Right kidney (tissue), 9 donors: ENCODE measurements around the gene OOSP4A.

Experiments used
- DNase-seq: peaks from one replicate; pipeline ENCODE4 v3.0.0-alpha.2; 2016
- long read RNA-seq, 8 donors: transcript quantifications; one replicate each; lab custom pipeline, GENCODE V29; 2026

Gene OOSP4A
- long read RNA-seq, donor 1 = 0 reads
- long read RNA-seq, donor 2 = 0 reads
- long read RNA-seq, donor 3 = 0 reads
- long read RNA-seq, donor 4 = 0 reads
- long read RNA-seq, donor 5 = 0 reads
- long read RNA-seq, donor 6 = 0 reads
- long read RNA-seq, donor 7 = 0 reads
- long read RNA-seq, donor 8 = 0 reads

GRCh38 chr11:59963733-59964132, at the start of gene OOSP4A:
TSS of gene OOSP4A (plus strand) at chr11:59964033. CDS start at chr11:59964033, 0 bp downstream.
- DNase-seq = no peak

DNA sequence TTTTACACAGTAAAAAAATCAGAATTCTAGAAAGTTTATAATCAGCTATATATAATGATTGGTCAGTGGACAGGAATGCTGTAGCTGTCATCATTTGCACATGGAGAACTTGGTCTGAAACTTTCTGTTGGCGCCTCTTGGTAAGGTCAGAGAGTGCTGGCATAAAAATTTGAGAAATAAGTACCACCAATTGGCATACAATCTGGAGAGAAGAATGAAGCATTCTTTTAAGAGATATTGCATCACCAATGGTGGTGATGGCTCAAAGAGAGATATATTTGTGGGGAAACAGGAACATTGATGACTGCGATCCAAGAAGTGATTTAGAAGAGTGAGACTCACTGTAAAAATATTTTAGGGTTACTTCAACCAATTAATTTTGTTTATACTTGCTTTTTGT, 45.4 kb upstream of the OOSP4A start:
- DNase-seq = no peak

DNA sequence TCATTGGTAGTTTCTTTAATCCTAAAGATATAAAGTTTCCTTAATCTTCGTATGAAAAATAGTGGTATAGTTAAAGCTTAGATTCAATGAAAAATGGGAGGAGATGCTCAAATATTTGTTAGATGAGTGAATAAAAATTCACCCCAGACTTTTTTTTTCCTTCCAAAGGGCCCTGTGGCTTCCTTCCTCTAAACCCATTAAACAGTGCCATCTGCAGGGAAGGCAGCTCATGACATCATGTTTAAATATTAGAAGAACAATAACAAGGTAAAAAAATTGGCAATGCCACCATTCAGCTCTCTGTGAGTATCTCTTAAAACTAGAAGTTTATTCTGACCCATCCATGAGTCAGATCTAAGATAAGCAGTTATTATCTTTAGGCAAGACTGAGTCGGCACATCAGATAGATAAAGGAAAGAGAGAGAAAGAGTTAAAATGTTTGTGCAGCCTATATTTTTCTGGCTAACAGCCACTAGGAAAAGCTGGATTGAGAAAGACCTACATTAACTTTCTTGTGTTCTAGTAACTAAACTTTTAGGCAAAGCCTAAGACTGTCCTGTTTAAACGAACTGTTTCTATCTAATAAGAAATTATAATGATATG, 44.7 kb upstream of the OOSP4A start:
- no peak for DNase-seq

GRCh38 chr11:59923813-59924212, 40.0 kb upstream of the OOSP4A start:
- peak; percentile 7 for DNase-seq

DNA sequence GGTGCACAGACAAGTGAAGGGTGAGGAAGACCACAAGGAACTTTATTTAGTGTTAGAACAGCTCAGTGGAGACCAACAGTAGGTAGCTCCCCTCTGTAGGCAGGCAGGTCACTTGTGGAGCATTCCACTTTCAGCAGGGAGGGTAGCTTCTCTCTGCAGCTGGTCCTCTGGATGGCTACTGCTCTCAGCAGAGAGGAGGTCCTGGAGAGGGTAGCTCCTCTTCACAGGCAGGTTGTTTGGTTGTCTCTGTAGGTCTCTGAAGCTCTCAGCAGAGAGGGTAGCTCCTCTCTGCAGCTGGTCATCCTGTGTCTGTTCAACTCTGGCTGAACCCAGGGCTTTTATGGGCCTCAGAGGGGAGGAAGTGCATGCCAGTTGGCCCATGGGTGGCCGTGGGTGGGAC, 32.1 kb upstream of the OOSP4A start:
- no peak for DNase-seq

DNA sequence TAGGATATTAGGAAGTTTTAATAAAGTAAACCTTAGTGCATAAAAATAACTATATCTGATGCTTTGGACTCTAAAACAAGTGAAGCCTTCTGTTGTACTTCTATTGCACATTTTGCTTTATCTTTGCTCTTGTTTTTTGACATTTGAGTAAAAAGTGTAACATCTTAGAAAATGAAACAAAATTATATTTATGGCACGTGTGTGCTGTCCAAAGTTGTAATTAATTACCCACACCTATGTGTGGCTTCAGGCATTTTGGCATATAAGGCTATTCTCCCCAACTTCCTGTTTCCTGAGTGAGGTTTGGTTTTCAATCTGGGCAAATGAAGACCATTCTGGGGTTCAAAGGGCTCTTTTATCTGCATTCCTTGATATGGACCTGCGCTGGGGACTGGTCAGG, 25.7 kb upstream of the OOSP4A start, which contains the start of gene OOSP1:
TSS of gene OOSP1 (plus strand) at position 301 of the 400 bp plus-strand sequence. CDS start at position 324, 23 bp downstream.
- DNase-seq = no peak

- no peak for DNase-seq
These were observed 25.1 kb upstream of the OOSP4A start for GRCh38 chr11:59938718-59939117.

DNA sequence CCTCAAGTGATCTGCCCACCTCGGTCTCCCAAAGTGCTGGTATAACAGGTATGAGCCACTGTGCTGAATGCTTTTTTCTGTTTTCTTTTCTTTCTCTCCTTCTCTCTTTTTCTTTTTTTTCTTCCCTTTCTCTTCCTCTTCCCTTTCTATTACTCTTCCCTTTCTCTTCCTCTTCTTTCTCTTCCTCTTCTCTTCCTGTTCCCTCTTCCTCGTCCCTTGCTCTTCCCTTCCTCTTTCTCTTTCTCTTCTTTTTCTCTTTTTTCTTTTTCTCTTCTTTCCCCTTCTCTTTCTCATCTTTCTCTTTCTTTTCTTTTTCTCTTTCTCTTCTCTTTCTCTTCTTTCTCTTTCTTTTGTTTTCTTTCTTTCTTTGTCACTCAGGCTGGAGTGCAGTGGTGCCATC, 24.4 kb upstream of the OOSP4A start:
- DNase-seq = no peak

GRCh38 chr11:59941091-59941490, 22.7 kb upstream of the OOSP4A start:
- DNase-seq = no peak

GRCh38 chr11:59943997-59944714, 19.7 kb upstream of the OOSP4A start:
- no peak for DNase-seq

- DNase-seq = no peak
These were observed 19.1 kb upstream of the OOSP4A start for GRCh38 chr11:59944720-59945119.

DNA sequence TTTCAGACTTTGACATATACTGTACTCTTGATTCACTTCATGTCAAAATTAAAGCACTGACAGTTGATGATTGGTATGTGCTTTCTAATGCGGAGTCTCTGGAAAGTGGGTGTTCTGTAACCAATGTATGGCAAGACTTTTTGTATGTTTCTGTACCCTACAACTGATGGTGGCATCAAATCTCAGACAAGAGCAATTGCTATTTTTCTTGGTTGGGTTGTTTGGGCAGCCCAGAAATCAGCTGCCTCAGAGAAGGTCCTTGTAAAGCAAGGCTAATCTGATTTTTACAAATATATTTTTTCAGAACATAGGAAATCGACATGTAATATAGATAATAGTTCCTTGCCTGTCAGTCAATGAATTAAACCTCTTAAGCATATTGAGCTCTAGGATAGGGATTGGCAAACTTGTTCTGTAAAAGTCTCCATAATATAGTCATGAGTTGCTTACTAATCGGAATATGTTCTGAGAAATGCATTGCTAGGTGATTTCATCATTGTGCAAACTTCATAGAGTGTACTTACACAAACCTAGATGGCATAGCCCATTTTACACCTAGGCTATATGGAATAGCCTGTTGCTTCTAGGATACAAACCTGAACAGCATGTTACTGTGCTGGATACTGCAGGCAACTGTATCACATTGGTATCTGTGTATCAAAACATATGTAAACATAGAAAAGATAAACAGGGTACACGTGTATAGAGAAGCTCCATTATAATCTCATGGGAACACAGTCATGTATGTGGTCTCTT, 10.2 kb upstream of the OOSP4A start:
- no peak for DNase-seq

DNA sequence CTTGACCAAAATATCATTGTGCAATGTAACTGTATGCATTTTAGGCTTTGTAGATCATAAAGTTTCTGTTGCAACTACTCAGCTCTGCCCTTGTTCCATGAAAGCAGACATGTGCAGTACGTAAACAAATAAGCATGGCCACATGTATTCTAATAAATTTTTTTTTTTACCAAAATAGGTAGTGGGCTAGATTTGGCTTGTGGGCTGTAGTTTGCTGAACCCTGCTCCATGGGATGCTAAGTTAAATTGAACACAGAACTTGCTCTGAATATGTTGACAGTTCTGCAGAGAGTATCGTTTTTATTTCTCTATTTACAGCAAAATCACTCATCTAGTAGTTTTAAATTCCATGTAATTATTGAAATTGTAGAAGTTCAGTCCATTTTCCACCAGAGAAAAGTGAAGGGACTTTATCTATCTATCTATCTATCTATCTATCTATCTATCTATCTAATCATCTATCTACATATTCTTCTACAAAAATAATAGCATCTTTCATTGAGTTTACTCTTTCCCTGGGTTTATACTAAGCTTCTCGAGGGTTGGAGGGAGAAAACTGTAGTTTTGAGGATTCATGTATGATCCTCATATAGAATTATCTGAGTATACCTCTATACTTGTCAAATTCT, 9.5 kb upstream of the OOSP4A start:
- DNase-seq = no peak

DNA sequence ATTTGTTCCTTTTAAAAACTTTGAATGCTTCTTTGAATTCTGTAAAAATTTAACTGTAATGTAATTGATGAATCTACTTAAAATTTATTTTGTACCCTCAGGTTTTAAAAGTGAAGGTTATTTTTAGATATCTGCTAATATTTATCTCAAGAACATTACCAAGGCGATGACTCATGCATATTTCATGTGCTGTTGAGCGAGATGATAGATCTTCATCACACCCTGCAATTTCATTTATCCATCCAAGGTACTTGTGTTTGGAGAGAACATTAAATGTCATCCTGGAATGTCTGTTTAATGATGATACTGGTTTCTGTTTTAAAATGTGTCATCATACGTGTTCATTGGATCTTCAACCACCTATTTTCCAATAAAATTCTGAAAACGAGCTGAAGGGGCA, 6.7 kb upstream of the OOSP4A start:
- no peak for DNase-seq

DNA sequence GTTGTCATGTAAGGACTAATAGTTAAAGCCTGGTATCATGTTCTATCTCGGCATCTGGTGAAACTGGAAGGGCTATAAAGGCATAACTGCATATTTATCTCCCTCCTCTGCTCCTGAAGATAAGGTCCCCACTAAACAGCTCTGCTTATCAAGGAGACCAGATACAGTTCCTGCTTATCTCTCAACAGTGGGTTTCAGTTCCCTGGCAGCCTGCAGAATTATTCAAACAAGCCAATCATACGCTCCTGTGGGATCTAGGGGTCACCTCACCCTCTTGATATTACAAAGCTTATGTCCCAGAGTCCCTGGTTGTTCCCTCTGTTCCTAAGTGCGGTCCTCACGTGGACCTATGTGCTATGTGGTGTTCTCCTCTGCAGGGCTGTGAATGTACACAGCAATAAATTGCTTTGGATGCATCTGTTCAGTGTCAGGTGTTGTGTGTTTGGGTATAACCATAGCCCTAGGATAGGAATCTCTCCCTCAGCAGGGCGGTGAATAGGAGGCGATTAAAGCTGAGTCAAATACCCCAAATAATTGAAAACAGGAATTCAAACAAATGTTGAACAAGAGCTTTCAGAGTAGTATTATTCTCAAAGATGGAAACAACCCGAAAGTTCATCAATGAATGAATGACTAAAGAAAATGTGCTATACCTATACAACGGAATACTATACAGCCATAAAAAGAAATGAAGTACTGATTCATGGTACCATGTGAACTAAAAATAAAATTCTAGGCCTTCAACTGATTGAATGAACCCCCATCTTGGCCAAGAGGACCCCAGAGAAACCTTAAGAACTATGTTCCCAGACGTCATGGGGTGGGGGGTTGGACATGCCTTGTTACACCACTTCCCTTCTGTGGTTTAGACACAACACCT, 3.1 kb upstream of the OOSP4A start:
- no peak for DNase-seq

- DNase-seq = no peak
These were observed 1.7 kb upstream of the OOSP4A start for GRCh38 chr11:59962107-59962482.

DNA sequence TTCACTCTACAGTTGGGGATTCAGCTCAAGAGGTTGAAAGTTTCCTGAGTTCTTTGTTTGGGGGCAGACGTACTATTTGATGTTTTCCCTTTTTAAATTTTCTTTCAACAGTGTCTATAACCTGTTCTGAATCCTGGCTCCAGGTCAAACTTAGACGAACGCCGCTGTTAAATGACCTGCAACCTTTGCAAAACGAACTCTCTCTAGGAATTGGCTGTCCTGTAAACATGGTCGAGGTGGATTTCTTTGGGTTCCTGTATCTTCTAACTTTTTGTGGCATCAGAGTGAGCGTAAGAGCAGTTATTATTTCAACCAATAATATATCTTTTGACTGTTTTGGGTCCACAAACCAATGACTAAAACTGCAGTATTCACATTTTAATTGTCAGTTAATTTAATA, 1.6 kb downstream of the OOSP4A start:
- DNase-seq = no peak

DNA sequence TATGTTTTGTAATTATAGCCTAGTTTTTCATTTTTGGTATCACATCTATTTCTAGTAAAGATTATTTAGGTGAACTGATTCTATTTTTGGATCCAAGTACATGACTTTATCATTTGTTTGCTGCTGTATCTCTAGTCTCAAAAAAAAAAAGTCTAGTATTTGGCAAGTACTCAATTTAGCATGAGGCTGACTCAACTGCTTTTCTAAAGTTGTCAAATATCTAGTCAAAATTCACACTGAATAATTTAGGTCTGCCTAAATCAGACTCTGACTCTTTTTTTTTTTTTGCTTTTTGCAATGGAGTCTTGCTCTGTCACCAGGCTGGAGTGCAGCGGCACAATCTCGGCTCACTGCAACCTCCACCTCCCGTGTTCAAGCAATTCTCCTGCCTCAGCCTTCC, 2.4 kb downstream of the OOSP4A start:
- no peak for DNase-seq

- no peak for DNase-seq
These were observed 4.0 kb downstream of the OOSP4A start for GRCh38 chr11:59967677-59968394.

GRCh38 chr11:59968395-59968783, 4.6 kb downstream of the OOSP4A start:
- no peak for DNase-seq

DNA sequence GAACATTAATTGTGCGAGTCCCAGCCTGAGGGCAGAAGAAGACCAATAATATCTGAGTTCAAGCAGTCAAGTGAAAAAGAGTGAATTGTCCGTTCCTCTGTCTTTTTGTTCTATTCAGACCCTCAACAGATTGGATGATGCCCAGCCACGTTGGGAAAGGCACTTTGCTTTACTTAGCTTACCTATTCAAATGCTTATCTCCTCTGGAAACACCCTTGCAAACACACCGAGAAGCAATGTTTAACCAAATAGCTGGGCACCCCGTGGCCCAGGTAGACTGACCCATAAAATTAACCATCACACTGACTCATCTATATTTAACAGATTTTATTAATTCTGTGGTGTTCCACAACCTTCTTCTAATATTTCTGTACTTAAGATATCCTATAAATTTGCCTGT, 9.3 kb downstream of the OOSP4A start:
- no peak for DNase-seq
